Measurements from ENCODE around the gene S1PR3.

DNA sequence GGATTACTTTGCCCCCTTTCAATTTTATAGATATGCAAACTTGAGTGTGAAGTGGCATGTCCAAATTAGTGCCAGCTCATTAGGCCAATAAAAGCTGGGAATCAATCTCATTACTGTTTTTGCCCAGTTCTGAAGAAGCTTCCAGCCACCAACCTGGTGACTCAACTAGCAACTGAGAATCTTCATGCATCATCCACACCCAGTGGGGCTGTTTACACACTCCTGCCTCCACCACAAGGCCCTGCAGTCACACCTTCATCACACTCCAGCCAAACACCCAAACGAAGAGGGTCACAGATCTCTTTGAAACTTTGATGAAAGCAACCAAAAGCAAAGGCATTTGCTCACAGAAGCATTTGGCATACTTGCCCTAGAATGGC, 41.3 kb upstream of the S1PR3 start:
- TF ChIP-seq, protein P1, sequence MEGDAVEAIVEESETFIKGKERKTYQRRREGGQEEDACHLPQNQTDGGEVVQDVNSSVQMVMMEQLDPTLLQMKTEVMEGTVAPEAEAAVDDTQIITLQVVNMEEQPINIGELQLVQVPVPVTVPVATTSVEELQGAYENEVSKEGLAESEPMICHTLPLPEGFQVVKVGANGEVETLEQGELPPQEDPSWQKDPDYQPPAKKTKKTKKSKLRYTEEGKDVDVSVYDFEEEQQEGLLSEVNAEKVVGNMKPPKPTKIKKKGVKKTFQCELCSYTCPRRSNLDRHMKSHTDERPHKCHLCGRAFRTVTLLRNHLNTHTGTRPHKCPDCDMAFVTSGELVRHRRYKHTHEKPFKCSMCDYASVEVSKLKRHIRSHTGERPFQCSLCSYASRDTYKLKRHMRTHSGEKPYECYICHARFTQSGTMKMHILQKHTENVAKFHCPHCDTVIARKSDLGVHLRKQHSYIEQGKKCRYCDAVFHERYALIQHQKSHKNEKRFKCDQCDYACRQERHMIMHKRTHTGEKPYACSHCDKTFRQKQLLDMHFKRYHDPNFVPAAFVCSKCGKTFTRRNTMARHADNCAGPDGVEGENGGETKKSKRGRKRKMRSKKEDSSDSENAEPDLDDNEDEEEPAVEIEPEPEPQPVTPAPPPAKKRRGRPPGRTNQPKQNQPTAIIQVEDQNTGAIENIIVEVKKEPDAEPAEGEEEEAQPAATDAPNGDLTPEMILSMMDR (IDR thresholded peaks at IDR 0.05; ENCODE audit: low read length) = no peak
- TF ChIP-seq EZH2phosphoT487 (IDR thresholded peaks at IDR 0.05; ENCODE audit: low read length) (no peak), EZH2 (optimal IDR thresholded peaks at IDR 0.05; ENCODE audit: low read depth, low read length) (no peak)
